SK-N-MC (cell line): Measurements from ENCODE around the gene SPRN.

ENCODE experiments used
- EZH2 ChIP-seq: fragments of 200-600 bp; sonication (generic); IDR thresholded peaks from one replicate; pipeline ENCODE4 v1.6.1; 2017; ENCODE audit warnings: antibody characterized with exemption
- POLR2AphosphoS5 ChIP-seq: IDR thresholded peaks from 2 replicates; pipeline ENCODE4 v1.6.1; 2012; ENCODE audit warnings: mild to moderate bottlenecking, low read depth, low read length, borderline replicate concordance

- TF ChIP-seq POLR2AphosphoS5: peak; percentile 74; the same call in 1 of the 2 replicates
- no peak for TF ChIP-seq EZH2
Measured at GRCh38 chr10:133373174-133374090, 51.0 kb downstream of the SPRN start, which contains the start of gene ECHS1.
